IMR-90 (cell line): ENCODE measurements around the gene TIMM23B.
"Not testable (repeated sequence)": the region's sequence is repeated elsewhere in the genome, so short reads cannot be mapped to it uniquely, and the experiment has no call there.

Source experiments
- BHLHE40 ChIP-seq: fragments of 150-350 bp; IDR thresholded peaks from 2 replicates; pipeline ENCODE4 v1.6.1; 2016; ENCODE audit warnings: mild to moderate bottlenecking, low read depth, low read length
- CTCF ChIP-seq: conservative IDR thresholded peaks from 2 replicates; pipeline ENCODE4 v1.5.1; 2012; ENCODE audit warnings: mild to moderate bottlenecking, low read depth, low read length, improper control_type of control experiment
- POLR2A ChIP-seq: IDR thresholded peaks from 2 replicates; pipeline ENCODE4 v1.6.1; 2012; ENCODE audit warnings: mild to moderate bottlenecking, low read depth, low read length
- TF ChIP-seq, protein P1 (sequence below): fragments of 150-350 bp; IDR thresholded peaks from 2 replicates; pipeline ENCODE4 v1.6.1; 2017; ENCODE audit warnings: mild to moderate bottlenecking, antibody characterized with exemption, low read length, low read depth

- not testable (repeated sequence) for TF ChIP-seq CTCF, POLR2A, BHLHE40
- TF ChIP-seq, protein P1, sequence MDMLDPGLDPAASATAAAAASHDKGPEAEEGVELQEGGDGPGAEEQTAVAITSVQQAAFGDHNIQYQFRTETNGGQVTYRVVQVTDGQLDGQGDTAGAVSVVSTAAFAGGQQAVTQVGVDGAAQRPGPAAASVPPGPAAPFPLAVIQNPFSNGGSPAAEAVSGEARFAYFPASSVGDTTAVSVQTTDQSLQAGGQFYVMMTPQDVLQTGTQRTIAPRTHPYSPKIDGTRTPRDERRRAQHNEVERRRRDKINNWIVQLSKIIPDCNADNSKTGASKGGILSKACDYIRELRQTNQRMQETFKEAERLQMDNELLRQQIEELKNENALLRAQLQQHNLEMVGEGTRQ: not testable (repeated sequence)
These were observed 25.4 kb upstream of the TIMM23B start for GRCh38 chr10:49916451-49916850.
